HL-60/S4 treated with phorbol 12-myristate 13-acetate at 8.2 ng/mL for 4 days and 3 days (cell line): Measurements from ENCODE around the gene DEPDC1.
"Not testable (repeated sequence)": the region's sequence is repeated elsewhere in the genome, so short reads cannot be mapped to it uniquely, and the experiment has no call there.

Experiments
- in situ Hi-C: fragments of 300-500 bp; cut with MboI; formaldehyde crosslinking; loops from 2 replicates; pipeline ENCODE4 v1.15.0; 2022; ENCODE audit warnings: low sequenced_read_pairs

DEPDC1 gene

DNA sequence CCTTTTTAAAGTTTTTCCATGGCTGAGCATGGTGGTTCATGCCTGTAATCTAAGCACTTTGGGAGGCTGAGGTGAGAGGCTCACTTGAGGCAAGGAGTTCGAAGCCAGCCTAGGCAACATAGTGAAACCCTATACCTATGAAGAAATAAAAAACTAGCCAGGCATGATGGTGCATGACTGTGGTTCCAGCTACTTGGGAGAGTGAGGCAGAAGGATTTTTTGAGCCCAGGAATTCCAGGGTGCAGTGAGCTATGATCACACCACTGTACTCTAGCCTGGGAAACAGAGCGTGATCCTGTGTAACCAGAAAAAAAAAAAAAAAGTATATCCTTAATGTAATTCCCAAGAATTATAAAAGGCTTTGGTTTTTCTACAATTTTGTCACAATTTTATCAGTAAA is 17.4 kb downstream of the DEPDC1 start:
- in situ Hi-C loops = no loop called here

DNA sequence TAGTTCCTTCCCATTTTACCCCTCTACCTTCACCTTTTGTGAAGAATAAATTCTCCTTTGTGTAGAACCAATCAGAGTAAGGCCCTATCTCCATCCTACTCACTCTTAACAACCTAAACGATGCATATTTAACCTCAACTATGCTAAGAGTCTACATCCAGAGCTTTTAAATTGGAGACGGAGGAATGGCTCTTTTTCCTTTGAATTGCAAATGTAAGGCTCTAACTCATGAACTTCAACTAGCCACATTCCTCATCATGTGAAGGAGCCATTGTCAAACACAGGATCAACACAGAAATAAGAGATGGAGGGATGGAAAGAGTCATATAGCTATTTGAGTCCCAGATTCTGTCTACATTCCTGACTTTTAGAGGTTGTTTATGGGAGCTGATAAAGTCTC is 18.2 kb downstream of the DEPDC1 start:
- in situ Hi-C loops = no loop called here

DNA sequence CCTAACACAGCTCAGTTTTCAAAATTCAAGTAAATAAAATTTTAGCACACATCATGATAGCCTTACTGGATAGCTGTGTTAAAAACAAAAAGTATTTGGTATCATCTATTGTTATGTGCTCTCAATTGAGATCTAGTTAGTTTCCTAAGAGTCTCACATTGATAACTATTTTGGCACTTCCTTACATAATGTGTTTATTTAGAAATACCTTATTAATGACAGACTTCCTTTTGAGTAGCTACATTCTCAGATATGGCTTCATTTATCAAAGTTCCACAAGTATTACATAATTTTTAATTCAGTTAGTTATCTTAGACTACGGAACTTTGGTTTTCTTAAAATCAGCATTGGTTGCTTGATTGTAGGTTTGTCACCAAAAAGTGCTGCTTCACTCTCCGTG is 20.3 kb downstream of the DEPDC1 start:
- in situ Hi-C loops = not testable (repeated sequence)

DNA sequence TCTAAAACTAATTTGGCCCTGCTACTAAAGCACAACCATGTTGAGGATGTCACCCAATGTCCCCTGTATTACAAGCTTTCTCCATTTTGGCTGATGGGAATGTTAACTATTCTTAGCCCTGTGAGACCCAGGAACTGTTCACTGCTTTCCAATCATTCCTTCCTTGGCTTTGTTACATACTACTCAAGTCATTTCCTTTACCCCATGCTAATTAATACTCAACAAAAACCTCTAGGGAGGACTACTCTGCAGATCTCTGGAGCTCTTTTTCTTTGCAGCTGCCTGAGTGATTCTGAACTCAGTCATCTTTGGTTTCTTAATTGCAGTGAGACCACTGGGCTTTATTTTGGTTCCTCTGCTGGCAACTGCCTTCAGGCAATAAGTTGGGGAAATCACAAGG is 23.8 kb downstream of the DEPDC1 start:
- in situ Hi-C loops = no loop called here

DNA sequence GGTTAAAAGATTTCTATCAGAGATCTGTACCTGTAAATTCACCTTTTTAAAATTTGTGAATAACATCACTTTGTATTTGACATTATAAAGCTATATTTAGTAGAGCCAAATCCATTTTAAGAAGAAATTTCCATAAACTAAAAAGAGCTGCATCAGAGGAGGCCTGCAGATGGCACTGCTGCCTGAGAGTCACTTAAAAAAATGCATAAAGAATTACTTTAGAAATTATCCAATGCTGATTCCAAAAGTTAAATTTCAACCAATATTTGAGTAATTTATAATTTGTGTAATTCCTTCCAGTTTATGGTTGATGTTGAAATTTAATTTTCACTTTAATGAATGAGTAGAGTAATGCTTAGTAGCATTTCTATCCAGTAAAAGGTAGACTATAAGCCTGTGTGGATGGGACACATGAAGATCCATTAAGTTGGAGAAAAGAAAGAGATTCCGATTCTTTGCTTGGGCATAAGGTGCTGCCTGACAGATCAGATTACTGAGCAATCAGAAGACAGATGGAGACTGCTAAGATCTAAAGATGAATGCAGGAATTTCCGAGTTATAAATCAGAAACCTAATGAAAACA is 26.4 kb downstream of the DEPDC1 start:
- in situ Hi-C loops = no loop called here

DNA sequence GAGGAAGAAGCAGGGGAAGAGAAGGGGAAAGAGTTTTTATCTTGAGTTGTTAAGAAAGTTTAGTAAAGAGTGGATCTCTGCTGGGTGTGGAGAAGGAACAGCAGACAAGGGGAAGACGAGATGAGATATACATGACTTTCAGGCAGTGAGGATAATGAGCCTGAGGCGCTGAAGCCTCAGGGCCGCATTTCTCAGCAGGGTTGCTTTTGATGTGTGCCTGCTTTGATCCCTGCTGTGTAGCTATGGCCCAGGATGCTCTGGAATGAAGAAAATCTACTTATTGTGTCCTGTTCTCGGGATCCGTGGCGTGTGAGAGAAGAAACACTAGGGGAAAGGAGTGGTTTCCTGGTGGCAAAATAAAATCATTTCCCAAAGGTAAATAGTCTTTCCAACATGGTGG is 32.0 kb downstream of the DEPDC1 start:
- in situ Hi-C loops = no loop called here

DNA sequence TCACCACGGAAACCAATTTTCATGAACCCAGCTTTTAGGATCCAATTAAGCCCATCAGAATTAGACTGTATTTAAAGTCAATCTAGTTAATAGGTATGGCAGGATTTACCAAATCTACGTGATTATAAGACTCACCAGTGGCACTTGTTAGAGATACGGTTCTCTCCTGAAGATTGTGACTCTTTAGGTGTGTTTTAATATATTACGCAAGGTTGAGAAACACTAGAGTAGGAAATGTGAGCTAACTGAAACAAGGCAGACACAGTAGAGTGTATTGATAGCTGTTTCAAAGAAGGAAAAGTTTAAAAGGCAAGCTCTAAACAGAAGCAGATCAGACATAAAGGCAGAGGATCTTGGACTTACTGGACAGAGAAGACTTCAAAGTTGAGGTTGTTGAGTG is 35.9 kb downstream of the DEPDC1 start:
- in situ Hi-C loops = no loop called here

DNA sequence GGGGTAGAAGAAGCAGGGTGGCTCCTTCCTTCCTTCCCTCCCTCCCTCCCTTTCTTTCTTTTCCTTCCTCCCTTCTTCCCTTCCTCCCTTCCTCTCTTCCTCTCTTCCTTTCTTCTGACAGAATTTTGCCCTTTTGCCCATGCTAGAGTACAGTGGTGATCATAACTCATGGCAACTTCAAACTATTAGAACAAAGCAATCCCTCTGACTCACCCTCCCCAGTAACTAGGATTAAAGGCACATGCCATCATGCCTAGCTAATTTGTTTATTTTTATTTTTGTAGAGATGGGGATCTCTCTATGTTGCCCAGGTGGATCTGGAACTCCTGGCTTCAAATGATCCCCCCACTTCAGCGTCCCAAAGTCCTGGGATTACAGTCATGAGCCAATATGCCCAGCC is 37.1 kb downstream of the DEPDC1 start:
- in situ Hi-C loops = no loop called here

DNA sequence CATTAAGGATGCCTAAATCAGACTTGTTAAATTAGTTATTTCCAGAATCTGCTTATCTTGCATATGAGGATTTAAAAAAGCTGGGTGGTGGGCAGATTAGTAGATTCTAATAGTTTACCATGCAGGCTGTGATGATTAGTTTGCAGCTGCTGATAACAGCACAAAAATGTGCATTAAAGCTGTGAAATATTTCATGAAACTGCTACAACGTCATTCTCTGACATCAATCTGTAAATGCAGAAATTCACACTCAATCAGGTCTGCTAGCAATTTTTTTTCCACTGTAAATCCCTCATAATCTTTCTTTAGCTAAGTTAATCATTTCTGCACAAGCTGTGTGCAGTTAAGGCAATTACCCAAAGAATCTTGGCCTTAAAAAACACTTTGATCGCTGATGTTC is 37.8 kb downstream of the DEPDC1 start:
- in situ Hi-C loops = no loop called here

DNA sequence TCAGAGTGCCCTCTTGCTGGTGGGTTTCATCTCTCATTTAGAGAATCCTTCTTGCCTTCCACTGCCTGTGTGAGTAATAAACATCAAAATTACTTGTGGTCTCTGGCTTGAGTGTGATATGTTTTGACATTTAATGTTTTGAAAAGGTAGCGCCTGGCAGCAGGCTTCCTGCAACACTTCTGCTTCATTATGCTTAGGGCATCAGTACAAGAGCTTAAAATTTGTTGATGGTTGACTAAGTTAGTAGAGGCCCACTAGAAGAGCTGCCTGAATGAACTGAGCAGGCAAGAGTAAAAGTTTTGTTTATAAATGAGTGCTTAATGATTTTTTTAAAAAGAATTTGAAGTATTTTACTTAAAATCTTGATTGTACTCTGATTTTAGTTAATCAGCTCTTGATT is 40.7 kb downstream of the DEPDC1 start:
- in situ Hi-C loops = no loop called here

DNA sequence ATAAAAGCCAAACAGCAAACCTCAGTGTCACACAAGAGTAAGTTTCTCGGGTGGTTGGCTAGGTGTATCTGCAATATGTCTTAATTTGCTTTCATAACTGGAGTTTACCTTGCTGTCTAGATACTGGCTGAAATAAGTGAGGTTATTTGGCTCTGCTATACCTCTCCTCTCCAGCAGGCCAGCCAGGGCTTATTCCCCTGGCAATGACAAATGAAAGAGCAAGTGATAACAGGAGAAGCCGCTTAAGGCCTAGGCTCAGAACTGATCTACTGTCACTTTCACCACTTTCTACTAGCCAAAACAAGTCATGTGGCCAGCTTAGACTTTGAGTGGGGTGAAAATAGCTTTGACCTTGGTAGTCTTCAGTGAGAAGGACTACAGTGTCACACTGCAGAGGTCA is 42.3 kb downstream of the DEPDC1 start:
- in situ Hi-C loops = no loop called here

DNA sequence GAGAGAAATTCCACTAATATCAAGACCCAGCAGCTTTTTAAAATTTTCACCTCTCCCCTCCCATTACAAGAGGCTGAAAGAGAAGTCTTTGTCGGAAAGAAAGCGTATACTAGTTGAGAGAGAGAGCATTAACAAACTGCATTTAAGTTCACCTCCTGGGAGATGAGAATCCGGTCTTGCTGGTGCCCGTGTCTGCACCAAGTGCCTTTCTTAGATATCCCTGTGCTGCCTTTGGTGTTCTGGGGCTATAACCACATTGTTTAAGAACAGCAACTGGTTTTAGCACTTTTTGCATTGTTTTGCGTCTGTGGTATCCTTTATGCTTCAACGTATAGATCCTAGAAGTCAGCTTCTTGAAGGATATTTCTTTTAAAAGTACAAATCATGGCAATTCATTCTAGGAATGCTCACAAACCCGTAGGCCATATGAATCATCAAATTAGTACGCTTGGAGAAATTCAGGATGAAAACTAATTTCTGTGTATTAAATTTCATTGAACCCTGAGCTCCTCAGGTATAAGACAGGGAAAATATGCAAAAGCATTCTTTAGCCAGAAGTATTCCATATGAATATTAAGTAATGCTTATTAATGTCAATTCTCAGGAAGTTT is 43.7 kb downstream of the DEPDC1 start:
- in situ Hi-C loops = no loop called here

DNA sequence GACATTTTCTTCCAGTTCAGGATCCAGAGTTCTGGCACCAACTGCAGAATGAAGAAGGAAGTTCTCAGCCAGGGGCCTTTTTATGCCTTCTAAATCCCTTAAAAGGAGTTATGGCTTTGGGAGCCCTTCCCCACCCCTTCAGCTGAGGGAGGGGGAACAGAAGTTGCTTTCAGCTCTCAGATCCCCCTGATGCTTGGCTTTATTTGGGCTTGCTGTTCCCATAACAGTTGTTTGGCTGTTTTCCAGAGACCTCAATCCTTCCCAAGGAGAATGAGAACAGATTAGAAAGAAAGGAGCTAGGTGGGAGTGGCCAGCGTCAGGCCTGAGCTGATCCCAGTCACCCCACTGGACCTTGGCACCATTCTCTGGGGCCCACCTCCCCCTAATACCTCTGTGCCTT is 47.0 kb downstream of the DEPDC1 start, which contains the start of gene RPE65:
Gene RPE65, minus strand, starts transcription at position 54 of the 400 bp plus-strand sequence. Its CDS starts 49 bp downstream, at position 5.
- in situ Hi-C loops = no loop called here

DNA sequence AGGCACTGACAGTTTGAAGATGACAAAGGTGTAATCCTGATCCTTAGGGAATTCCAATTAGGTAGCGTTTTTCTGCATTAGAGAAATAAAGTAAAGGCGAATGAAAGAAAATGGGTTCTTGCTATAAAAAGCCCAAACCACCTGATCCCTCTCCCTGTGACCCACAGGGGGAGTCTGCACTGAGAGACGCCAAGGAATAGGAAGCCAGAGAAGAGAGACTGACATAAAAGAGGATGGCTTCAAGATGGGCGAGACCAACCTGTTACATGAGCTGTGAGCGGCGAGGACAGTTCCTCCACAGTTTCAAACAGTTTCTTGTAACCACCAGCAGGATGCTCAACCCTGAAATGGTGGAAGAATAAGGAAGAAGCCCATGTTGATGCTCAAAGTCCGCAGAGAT is 48.5 kb downstream of the DEPDC1 start:
- in situ Hi-C loops = no loop called here

DNA sequence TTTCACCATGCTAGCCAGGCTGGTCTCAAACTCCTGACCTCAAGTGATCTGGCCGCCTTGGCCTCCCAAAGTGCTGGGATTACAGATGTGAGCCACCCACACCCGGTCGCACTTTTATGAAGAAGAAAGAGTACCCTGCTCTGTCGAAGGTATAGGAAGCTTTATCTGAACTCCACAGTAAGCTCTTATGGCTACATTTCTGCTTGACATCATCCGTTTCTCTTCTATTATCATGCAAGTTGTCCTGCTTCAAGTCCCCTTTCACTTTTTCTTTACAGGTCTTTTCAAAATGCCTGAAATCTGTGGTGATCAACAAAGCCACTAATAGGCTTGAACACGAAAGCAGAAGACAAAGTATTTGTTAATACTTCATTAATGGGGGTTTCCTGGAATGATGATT is 51.2 kb downstream of the DEPDC1 start:
- in situ Hi-C loops = no loop called here

DNA sequence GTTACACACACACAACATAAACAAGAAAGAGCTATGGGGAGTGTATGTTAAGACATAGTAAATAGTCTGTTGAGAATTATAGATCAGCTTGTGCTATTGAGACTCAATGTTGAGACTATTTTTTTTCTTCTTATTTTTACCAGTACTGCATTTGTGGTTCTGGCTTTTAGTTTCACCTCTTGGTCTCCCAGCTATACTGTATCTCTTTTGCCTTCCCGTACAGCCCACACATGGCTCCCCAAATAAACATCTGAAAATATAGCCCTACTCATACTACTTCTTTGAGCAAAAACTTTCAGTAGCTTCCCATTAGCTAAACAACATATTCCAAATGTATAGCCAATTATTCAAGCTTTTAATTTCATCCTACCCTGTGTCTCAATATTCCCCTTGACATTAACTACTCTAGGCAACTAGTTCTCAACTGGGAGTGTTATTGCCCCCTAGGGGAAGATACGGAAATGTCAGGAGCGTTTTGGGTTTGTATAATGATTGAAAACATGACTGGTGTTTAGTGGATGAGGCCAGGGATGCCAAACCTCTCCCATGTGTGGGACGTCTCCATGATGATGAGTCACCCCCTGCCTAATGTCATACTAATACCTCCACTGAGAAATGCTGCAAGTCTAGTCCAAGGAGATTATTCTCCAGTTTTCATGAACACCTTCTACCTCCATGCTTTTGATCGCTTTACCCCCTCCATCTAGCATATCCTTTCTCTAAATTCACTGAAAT is 53.9 kb downstream of the DEPDC1 start:
- in situ Hi-C loops = no loop called here

DNA sequence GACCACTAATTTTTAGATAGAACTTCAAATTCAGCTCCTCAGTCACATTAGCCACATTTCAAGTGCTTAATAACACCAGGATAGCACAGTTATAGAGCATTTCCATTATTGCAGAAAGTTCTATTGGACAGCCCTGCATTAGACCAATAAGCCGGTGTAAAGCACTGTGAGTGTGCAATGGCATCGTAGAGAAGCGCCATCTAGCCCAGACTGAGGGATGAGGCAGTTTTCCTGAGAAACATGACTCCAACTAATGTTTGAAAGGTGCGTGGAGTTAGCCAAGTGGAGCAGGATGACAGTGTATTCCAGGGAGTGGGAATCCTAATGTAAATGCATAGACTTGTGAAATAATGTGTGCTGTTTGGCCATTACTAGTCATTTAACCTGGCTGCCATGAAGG is 54.9 kb downstream of the DEPDC1 start:
- in situ Hi-C loops = no loop called here

DNA sequence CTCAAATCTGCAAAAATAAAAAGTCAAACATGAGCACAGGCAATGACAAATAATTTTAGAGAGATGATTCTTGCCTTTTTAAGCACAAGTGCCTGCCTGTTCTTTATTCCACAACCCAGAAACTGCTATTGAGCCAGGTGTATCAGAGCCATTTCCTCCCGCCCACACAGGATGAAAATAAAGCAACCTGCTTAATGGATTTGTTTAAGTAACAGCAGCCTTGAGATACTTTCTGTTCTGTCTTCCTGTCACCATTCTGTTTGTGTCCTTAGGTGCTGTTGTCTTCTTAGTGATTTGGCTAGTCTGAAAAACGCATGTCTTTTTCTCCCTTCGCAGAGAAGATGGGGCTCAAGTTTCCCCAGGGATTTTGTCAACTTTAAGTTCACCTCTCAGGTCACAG is 58.6 kb downstream of the DEPDC1 start:
- in situ Hi-C loops = no loop called here

DNA sequence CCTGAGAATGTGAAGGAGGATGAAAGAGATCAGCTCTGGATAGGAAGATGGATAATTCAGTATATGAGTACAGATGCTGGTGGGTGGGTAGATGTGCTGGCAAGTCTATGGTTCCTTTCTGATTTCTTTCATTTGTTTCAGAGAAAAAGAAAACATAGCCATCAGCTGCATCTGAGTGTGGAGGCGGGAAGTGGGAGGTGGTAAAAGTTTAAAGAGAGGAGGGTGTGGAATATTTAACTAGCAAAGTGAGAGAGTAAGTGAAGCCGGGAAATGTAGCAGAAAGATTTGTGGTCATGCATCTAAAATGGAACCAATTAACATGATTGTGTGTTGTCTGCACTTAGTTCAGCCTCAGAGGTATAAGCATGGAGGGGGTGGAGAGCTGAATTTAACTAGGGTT is 63.5 kb downstream of the DEPDC1 start:
- in situ Hi-C loops = no loop called here

DNA sequence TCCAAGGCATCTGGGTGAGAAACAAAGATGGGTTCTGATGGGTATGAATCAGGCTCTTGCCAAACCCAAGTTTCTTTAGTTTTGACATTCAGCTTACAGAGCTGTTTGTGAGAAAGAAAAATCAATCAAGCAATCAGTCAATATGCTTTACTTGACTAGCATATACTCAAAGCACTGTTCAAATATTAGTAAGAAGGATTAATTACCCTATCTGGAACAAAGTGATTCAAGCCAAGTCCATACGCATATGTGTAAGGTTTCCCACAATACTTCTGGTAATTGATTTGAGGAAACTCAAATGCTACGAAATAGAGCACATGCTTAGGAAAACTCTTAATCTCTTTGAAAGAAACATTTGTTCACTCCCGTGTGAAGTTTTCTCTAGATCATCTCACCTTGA is 65.8 kb downstream of the DEPDC1 start:
- in situ Hi-C loops = no loop called here

DNA sequence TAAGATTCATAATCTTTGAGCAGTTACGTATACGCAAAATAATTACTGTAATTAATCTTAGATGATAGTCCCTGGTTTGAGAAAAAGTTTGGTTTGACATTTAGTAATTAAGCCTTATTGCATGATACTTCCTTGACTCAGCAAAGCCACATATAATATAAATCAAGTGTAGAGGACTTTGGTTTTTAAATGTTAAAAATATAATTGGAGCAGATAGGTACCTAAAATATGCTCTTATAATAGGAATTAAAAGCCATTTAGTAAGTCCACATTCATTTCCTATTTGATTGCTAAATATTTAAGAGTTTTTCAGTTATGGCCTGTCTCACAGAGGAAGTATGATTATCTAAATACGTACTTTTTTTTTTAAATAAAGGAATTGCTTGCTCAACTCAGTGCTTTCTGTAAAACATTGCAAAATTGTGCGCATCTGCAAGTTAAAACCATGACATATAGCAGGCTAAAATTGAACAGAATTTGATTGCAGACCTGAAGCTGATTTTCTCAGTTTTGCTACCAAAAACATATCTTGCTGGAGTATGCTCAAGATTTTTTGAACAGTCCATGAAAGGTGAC is 67.6 kb downstream of the DEPDC1 start:
- in situ Hi-C loops = no loop called here

DNA sequence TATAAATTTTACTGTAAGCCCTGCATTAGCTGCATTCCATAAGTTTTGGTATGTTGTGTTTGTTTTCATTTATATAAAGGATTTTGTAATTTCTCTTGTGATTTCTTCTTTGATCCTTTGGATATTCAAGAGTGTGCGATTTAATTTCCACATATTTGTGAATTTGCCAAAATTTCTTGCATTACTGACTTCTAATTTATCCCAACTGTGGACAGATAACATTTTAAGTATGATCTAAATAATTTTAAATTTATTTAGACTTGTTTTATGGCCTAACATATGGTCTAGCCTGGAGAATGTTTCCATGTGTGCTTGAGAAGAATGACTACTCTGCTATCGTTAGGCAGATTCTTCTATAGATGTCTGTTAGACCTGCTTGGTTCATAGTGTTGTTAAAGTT is 70.3 kb downstream of the DEPDC1 start:
- in situ Hi-C loops = no loop called here
